ENCODE data around the gene USP6.

GRCh38 chr17:5077781-5078105 lies 38.1 kb upstream of the USP6 start:
- TF ChIP-seq GATA3 (IDR thresholded peaks at IDR 0.05; ENCODE audit: low read depth, low read length) (no peak), GATA2 (IDR thresholded peaks at IDR 0.05; ENCODE audit: low read depth, low read length) (no peak)
